Cardiac fibroblast (primary cell): ENCODE measurements around the gene PRR16.
A peak's percentile ranks its signal among the peaks of the same experiment; 100 is the strongest.

Source experiments
- DNase-seq, 2 donors: peaks; one replicate each; pipeline versions ENCODE4 v3.0.0 to v3.0.0-alpha.2; 2010; ENCODE audit warnings: low read depth in 2 of 2
- H3K4me3 ChIP-seq, 2 donors: replicated peaks in 1 of 2; 1 replicate in 1 of 2; 2 replicates in 1 of 2; pipeline ENCODE4 v1.5.1; 2011; ENCODE audit warnings: low read depth in 2 of 2, low read length in 2 of 2, mild to moderate bottlenecking in 2 of 2, moderate library complexity in 1 of 2
- TF ChIP-seq, protein P1 (sequence below): IDR thresholded peaks from one replicate; pipeline ENCODE4 v1.5.1; 2011; ENCODE audit warnings: low read depth, mild to moderate bottlenecking, low read length, inconsistent platforms

The PRR16 gene

DNA sequence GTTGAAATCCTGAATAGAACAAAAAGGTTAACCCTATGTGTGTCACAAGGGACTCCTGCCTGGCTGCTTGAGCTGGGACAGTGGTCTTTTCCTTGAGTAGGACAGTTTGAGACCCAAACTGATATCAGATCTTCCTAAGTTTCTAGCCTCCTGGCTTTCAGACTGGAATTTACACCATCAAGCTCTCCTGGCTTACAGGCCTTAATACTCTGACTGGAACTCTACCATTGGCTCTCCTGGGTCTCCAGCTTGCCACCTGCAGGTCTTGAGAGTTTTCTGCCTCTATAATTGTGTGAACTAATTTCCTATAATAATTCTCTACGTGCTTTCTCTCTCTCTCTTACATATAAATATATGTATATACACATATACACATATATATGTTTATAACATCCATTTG, 112.5 kb downstream of the PRR16 start:
- no peak overlapping the region for H3K4me3 ChIP-seq
- TF ChIP-seq, protein P1, sequence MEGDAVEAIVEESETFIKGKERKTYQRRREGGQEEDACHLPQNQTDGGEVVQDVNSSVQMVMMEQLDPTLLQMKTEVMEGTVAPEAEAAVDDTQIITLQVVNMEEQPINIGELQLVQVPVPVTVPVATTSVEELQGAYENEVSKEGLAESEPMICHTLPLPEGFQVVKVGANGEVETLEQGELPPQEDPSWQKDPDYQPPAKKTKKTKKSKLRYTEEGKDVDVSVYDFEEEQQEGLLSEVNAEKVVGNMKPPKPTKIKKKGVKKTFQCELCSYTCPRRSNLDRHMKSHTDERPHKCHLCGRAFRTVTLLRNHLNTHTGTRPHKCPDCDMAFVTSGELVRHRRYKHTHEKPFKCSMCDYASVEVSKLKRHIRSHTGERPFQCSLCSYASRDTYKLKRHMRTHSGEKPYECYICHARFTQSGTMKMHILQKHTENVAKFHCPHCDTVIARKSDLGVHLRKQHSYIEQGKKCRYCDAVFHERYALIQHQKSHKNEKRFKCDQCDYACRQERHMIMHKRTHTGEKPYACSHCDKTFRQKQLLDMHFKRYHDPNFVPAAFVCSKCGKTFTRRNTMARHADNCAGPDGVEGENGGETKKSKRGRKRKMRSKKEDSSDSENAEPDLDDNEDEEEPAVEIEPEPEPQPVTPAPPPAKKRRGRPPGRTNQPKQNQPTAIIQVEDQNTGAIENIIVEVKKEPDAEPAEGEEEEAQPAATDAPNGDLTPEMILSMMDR, result no peak
- DNase-seq, result no peak

DNA sequence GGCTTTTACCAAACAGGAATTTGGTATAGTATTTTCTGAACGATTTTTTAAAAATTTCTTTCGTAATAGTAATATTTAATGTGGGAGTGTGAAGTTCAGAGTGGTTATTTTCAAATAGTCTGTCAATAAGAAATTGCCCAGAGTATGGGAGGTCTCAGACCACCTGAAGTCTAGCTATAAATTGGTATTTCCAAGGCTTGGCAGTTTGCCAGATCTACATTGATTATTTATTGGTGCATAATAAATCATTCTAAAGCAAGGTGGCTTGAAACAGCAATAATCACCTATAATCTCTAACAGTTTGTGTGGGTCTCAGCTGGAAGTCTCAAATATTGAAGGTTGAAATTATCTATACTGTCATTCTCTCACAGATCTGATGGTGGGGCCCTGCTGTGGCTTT, 118.5 kb downstream of the PRR16 start:
- TF ChIP-seq, protein P1, result no peak
- DNase-seq, result no peak
- H3K4me3 ChIP-seq, result no peak overlapping the region

DNA sequence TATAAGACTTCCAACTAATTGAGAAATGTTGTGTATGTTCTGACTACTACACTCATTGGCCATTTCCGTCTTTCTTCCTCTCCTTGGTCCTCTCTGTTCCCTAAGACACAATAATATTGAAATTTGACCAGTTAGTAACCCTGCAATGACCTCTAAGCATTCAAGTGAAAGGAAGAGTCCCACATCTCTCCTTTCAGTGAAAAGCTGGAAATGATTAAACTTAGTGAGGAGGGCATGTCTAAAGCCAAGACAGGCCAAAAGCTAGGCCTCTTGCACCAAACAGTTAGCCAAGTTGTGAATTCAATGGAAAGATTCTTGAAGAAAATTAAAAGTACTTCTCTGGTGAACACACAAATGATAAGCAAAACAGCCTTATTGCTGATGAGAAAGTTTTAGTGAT, 122.5 kb downstream of the PRR16 start:
- no peak for DNase-seq
- TF ChIP-seq, protein P1, result no peak
- no peak overlapping the region for H3K4me3 ChIP-seq

DNA sequence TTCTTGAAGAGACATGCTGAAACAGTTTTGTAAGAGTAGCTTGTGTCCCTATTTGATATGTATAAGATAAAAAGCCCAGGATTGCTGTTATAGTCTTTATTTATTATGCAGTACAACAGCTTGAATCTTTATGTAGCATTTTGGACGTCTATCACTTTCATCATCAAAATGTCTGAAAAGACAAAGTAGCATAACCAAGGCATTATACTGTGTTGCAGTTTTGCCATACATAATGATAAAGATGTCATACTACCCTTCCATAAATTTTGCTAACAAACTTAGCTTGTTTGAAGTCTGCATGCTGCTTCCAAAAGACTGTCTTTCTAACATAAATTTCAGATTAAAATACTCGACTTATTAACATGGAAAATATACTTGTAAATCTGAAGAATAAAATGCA, 127.8 kb downstream of the PRR16 start:
- H3K4me3 ChIP-seq, result no peak overlapping the region
- no peak for DNase-seq
- TF ChIP-seq, protein P1, result no peak

DNA sequence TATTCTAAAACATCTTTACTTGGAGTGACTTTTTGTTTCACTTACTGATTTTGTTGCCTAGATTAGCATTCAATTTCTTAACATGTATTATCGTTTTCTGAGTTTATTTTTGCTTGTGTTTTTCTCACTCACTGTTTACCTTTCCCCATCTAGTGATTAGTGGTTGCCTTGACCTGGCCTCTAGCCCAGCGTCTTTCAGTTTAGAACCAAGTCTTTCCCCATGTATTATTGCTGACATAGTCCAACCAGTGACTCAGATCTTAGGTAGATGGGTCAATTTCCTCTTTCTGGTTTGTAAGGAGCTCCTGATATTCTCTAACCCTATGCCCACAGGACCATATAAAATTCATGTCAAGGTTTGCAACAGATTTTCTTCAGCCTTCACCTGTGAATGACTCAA, 135.5 kb downstream of the PRR16 start:
- TF ChIP-seq, protein P1, result no peak
- DNase-seq, result peak; percentile 64 to 92

DNA sequence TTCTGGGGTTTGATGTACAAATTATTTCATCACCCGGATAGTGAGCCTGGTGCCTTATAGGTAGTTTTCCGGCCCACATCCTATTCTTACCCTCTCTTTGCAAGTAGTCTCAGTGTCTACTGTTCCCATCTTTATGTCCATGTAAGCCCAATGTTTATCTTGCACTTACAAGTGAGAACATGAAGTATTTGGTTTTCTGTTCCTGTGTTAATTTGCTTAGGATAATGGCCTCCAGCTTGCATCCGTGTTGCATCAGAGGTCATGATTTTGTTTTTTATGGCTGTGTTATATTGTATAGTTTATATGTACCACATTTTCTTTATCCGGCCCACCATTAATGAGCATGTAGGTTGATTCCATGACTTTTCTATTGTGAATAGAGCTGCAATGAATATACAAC, 136.5 kb downstream of the PRR16 start:
- TF ChIP-seq, protein P1, result no peak
- no peak for DNase-seq

More for the DNA sequence above, 135.5 kb downstream of the PRR16 start:
- no peak overlapping the region for H3K4me3 ChIP-seq

DNA sequence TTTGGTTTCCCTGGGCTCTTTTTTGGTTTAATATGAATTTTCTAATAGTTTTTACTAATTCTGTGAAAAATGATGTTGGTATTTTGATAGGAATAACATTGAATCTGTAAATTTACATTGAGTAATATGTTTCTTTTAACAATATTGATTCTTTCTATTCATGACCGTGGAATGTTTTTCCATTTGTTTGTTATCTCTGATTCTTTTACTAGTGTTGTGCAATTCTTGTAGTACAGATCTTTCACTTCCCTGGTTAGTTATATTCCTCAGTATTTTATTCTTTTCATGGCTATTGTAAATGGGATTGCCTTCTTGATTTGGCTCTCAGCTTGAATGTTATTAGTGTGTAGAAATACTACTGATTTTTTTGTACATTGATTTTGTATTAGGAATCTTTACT, 137.9 kb downstream of the PRR16 start:
- peak in 1 of 2 donors; percentile 39 for DNase-seq
- H3K4me3 ChIP-seq, result no peak overlapping the region
- TF ChIP-seq, protein P1, result no peak

More for the DNA sequence above, 136.5 kb downstream of the PRR16 start:
- H3K4me3 ChIP-seq, result no peak overlapping the region
